DOHH2 (cell line): ENCODE measurements around the gene TMEM272.

Experiments used
- CTCF ChIP-seq: fragments of 200-600 bp; sonication (generic); IDR thresholded peaks from one replicate; pipeline ENCODE4 v1.5.1; 2014; ENCODE audit warnings: antibody characterized with exemption, mild to moderate bottlenecking, low read depth, low read length; ENCODE audit not compliant: poor library complexity, severe bottlenecking
- EZH2phosphoT487 ChIP-seq: fragments of 200-600 bp; sonication (generic); IDR thresholded peaks from 2 replicates; pipeline ENCODE4 v1.6.1; 2017; ENCODE audit warnings: borderline replicate concordance, mild to moderate bottlenecking, antibody characterized with exemption, low read length, moderate library complexity, mixed read lengths

GRCh38 chr13:51825681-51826254 is 19.2 kb downstream of the TMEM272 start:
- TF ChIP-seq CTCF (no peak), EZH2phosphoT487 (no peak)
